ENCODE measurements around the gene SLC47A2.
"Not testable (repeated sequence)": the region's sequence is repeated elsewhere in the genome, so short reads cannot be mapped to it uniquely, and the experiment has no call there.

Gene SLC47A2

GRCh38 chr17:19716108-19717030, at the start of gene SLC47A2:
TSS of gene SLC47A2 (minus strand) at chr17:19716584. CDS start at chr17:19716555, 29 bp downstream.
- no peak for DNase-seq

DNA sequence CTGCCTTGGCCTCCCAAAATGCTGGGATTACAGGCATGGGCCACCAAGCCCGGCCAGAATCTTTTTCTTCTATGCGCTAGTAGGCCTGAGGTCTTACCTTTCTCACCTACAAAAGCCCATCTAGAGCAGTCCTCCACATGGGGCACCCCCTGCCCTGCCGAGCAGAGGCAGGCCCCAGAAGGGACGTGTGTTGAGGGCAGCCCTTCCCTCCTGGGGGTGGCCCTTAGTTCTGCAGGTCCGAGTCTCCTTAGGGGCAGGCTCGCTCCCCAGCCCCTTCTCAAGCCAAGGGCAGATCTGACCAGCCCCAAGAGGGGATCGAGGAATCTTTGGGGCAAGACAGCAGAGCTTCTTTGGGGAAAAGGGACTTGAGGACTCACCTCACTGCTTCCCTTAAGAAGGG, 49.6 kb upstream of the SLC47A2 start:
- no peak for DNase-seq

- DNase-seq, result not testable (repeated sequence)
Observed at GRCh38 chr17:19763991-19764390, 47.6 kb upstream of the SLC47A2 start.

GRCh38 chr17:19763416-19763815, 47.0 kb upstream of the SLC47A2 start:
- no peak for DNase-seq

DNA sequence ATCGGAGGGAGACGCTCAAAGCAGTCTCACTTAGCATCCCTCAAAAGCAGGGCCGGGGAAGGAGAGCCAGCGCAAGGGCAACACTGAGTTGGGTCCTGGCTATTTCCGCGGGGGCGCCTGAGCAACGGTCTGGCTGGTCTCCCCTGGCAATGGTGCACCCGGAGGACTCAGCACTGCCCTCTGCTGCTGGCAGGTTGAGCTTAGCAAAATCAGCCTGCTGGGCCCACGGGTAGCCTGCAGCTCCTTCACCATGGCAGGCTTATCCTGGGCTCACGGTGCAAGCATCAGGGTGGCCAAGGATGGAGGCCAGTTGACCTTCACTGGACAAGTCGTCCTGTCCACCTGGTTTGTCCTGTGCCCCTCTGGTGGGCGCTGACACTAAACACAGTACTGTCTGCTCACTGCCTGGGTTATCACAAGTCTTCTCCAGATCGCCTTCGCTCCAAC, 46.2 kb upstream of the SLC47A2 start:
- peak; percentile 55 for DNase-seq

- DNase-seq, result no peak
Observed at GRCh38 chr17:19760746-19761145, 44.4 kb upstream of the SLC47A2 start.

DNA sequence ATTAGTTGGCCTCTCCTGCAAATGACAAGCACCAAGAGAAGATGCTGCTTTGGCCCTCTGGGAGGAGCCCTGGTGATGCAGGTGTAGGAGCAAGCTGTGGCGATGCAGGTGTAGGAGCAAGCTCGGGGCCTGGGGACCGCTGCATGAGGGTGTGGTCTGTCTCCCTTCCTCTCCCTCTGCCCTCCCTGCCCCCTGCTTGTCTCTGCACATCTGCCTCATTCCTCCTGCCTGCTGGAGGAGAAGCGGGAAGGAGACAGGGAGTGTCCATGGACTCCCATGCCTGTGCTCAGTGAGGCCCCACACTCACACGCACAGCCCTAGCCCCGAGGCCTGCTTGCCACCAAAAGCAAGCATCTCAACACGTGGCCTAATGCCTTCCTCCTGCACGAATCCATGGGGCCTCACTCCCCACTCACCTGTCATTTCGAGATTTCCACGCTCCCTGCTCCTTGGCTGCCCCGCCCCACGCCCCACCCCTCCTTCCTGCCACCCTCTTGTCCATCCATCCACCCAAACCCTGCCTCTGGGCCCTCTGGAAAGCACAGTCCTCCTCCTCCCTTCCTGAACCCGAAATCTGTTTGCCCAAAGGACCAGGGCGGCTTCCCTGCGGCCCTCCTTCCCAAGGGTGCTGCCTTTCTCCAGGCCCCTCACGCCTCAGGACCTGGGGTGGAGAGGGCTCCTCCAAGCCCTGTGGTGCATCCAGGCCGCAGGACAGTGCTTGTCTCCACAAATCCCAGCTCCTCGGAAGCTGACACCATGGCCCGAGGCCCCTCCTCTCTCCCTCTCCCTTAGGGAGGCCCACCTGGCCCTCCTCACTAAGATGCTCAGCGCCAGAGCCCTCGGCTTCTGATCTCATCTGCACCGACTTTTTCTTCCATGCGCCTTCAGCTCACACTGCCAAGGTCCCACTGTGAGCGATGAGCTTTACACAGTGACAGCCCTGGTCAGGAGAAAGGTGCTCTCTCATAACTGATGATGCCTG, 43.5 kb upstream of the SLC47A2 start:
- no peak for DNase-seq

DNA sequence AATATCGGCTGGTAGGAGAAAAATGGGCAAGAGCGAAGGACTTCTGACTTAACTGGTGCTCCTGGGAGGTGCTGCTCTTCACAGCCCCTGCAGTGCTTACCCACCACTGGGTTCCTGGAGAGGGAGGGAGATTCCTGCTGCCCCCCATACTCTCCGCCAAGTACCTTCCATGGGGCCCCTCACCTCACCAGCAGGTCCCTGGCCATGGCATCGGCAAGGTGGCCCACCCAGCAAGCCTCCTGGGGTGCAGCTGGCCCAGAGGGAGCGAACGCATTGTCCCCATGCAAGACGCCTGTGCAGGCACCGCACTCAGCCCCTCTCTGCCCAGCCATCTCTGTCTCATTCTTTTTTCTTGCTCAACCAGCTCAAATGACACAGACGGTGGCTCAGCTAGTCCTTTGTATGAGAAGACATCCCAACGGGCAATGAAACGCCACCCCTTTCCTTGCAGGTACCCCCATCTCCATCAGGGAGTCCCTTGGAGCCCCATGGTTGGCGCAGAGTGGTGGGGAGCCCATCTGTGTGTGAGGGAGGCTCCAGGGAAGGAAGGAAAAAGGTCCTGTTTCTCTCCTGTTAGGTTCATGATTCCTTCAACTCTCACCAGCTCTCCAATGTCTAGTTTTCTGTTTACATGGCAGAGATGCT, 41.3 kb upstream of the SLC47A2 start:
- DNase-seq, result no peak

- DNase-seq, result no peak
Observed at GRCh38 chr17:19756546-19756945, 40.2 kb upstream of the SLC47A2 start.

DNA sequence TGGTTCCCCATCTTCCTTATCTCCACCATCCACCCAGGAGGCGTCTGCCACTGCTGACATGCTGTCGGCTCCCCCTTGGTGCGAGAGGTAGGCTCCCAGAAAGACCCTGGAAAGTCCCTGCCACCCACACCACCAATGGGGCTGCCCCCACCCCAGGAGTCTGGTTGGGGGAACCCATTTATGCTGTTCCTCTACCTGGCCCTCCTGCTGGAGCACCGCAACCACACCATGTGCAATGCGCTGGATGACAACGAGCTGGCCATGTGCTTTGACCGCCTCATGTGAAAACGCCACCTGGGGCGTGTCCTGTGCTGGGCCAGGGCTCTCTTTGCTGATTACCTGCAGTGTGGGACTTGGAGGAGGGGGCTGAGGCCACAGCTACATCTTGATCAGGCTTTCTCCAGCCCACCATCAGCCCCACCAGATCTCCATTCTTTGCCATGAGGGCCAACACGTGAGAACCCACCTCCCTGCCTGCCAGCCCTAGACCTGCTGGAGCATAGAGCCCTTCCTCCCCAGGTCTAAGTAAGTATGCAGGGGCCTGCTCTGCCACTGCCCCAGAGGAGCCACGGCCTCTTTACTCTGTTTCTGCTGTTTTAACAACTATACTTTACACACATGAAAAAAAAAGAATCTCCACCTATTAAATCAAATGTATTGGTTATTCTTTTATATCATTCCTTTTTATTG, 39.6 kb upstream of the SLC47A2 start:
- DNase-seq, result no peak

DNA sequence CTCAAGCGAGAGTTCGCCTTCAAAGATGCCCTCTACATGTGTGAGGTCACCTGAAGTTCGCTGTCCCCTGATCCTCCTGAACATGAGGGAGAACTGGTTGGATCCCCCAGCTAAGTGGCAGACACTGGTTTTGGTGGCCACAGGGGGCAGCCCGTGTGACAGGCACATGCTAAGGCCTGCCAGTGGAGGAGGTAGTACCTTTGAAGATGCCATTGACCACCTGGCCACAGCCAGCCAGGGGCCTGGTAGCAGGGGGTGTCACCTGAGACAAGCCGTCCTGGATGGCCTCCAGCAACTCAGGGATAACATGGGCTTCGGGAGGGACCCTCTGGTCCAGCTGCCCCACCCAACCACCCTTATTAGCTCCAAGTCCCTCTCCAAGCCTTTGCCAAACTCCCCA, 39.0 kb upstream of the SLC47A2 start:
- no peak for DNase-seq

- DNase-seq, result no peak
Observed at GRCh38 chr17:19753661-19754463, 37.5 kb upstream of the SLC47A2 start.

DNA sequence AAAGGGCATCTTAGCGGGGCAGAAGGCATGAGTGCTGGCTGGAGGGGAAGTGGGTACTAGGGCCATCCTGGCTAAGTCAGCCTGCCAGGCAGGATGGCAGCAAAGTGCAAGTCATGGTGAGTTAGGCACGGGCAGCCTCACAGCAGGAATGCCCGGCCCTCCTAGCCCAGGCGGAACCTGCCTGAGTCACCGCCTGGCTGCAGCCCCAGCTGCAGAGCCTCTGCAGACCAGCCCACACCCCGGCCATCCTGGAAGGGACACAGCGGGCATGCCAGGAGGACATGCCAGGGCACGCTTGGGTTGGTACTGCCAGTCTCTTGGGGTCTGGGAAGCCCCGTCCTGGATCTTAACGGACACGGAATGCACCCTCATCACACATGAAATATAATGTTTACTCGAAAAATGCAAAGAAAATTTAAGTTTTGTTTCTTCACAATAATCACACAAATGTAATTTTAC, 36.7 kb upstream of the SLC47A2 start:
- peak; percentile 68 for DNase-seq

DNA sequence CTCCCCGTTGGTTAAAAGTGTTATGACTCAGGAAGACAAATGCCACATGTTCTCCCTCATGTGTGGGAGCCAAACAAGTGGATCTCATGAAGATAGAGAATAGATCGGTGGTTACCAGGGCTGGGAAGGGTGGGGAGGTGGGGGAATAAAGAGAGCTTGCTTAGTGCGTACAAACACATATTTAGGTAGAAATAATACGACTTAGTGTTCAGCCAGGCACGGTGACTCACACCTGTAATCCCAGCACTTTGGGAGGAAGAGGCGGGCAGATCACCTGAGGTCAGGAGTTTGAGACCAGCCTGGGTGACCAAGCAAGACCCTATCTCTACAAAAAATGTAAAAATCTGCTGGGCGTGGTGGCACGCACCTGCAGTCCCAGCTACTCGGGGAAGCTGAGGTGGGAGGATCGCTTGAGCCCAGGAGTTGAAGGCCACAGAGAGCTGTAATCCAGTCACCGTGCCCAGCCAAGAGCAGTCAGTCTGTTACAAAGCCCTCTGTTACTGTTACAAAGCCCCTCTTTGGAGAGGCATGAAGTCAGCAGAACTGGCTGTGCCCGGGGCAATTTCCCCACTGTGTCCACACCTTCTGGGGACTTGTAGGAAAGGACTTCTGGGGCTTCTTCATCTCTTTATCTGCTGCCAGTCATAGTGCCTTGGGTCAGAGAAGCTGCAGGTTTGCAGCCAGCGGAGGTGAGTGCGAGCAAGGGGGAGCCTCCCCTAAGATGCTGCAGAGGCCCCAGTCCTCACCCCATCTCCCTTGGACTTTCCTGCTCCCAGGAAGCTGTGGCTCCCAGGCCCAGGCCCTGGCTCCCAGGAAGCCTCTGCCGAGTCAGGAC, 36.0 kb upstream of the SLC47A2 start:
- DNase-seq, result no peak

DNA sequence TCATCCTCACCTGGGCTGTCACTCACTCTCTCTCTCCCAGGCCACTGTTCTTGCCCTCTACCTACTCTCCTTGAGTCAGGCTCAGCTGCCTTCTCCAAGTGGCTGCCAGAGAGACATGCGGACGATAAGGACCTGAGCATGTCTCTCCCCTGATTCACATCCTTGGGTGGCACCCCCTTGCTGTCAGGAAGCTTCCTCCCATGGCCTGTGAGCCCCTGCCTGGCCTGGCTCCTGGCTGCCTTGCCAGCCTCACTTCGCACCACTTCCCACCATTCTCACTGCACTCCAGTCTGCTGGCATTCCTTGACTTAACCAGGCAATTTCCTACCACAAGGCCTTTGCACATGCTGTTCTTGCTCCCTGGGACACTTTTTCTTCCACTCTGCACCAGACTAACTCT, 34.5 kb upstream of the SLC47A2 start:
- DNase-seq, result no peak

DNA sequence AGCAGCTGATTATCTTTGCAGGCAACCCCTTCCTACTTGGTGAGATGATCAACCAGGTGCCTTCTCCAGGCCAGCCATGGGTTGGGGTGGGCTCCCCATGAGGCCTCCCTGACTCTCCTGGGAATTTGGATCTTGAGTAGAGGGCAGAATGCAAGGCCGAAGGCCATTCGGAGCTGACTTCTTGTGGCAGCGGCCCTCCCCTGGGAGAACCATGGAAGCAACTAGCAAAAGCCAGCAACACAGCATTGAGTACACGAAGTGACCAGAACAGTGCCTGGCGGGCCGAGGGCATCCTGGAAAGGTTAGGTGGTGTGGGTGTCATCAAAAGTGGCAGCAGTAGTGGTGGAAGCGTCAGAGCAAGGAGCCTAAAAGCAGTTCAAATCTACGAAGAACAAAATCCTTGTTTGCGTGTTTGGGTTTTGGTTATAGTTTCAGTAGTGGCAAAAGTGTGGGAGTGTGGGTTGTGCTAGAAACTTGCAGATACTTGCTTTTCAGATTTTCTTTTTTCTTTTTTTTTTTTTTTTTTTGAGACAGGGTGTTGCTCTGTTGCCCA, 33.7 kb upstream of the SLC47A2 start:
- no peak for DNase-seq

DNA sequence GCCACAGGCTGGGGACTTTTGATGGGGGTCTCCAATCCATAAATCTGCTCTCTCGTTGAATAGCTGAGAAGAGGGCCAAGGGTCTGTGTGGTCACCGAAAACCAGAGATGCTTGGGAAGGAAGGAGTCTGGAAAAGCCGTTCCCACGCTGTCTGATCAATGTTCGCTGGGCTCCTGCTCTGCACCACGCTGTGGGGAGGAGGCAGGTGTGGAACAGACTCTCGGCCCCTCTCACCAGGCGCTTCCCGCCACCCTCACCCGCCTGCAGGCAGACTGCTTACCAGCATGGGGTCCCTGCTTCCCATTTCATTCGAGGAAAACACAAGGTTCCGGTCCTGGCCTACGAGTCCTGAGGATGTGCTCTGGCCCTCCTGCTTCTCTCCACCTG, 32.4 kb upstream of the SLC47A2 start:
- no peak for DNase-seq

- no peak for DNase-seq
Observed at GRCh38 chr17:19747829-19748806, 31.7 kb upstream of the SLC47A2 start, which contains the start of gene ALDH3A1. TSS of gene ALDH3A1 (minus strand) at chr17:19748298. CDS start at chr17:19745129, 3,169 bp downstream.

Data from CD4-positive, alpha-beta T cell treated with Interleukin-15 for 1 hour (primary cell).